ENCODE data around the gene CXorf65.

Gene CXorf65

GRCh38 chrX:71098951-71099506, 7.5 kb downstream of the CXorf65 start:
- Mint-ChIP-seq H3K9me3 (no peaks in the 10 kb centered on the region), H3K27me3 (peaks cover 28% of the 10 kb centered on the region), H3K4me3 (no peak overlapping the region), H3K4me1 (ENCODE audit: low read depth) (peaks cover 74% of the 10 kb centered on the region), H3K27ac (no peak overlapping the region), H3K36me3 (ENCODE audit: low read depth) (peaks cover 8% of the 10 kb centered on the region)
- DNase-seq, result no peak

- DNase-seq, result peak; percentile 78
- Mint-ChIP-seq H3K4me3 (no peak overlapping the region), H3K27me3 (peaks cover 30% of the 10 kb centered on the region), H3K4me1 (ENCODE audit: low read depth) (peaks cover 67% of the 10 kb centered on the region), H3K27ac (no peak overlapping the region), H3K36me3 (ENCODE audit: low read depth) (peaks cover 5% of the 10 kb centered on the region), H3K9me3 (no peaks in the 10 kb centered on the region)
Observed at GRCh38 chrX:71098302-71098701, 8.2 kb downstream of the CXorf65 start.

GRCh38 chrX:71096760-71097032, 9.8 kb downstream of the CXorf65 start:
- H3K36me3 Mint-ChIP-seq (ENCODE audit: low read depth), result peaks cover 5% of the 10 kb centered on the region
- peaks cover 30% of the 10 kb centered on the region for H3K27me3 Mint-ChIP-seq
- H3K4me1 Mint-ChIP-seq (ENCODE audit: low read depth), result peaks cover 52% of the 10 kb centered on the region
- no peak for DNase-seq
- H3K4me3 Mint-ChIP-seq, result peak overlapping the region; percentile 82
- no peaks in the 10 kb centered on the region for H3K9me3 Mint-ChIP-seq
- no peak overlapping the region for H3K27ac Mint-ChIP-seq

GRCh38 chrX:71095981-71096759, 10.4 kb downstream of the CXorf65 start:
- H3K4me1 Mint-ChIP-seq (ENCODE audit: low read depth), result peaks cover 47% of the 10 kb centered on the region
- H3K36me3 Mint-ChIP-seq (ENCODE audit: low read depth), result peaks cover 2% of the 10 kb centered on the region
- no peaks in the 10 kb centered on the region for H3K9me3 Mint-ChIP-seq
- H3K27ac Mint-ChIP-seq, result peak overlapping the region; percentile 90
- DNase-seq, result no peak
- H3K4me3 Mint-ChIP-seq, result peak overlapping the region; percentile 82
- H3K27me3 Mint-ChIP-seq, result peaks cover 28% of the 10 kb centered on the region

GRCh38 chrX:71095555-71095980, 11.0 kb downstream of the CXorf65 start, which contains the start of gene FOXO4:
FOXO4 (plus strand) TSS chrX:71095851; CDS start chrX:71096529, 678 bp downstream.
- H3K4me1 Mint-ChIP-seq (ENCODE audit: low read depth), result peaks cover 41% of the 10 kb centered on the region
- peak within 1 kb of the TSS; percentile 90 for H3K27ac Mint-ChIP-seq
- no peaks in the 10 kb centered on the region for H3K9me3 Mint-ChIP-seq
- peak; percentile 87 for DNase-seq
- H3K27me3 Mint-ChIP-seq, result peaks cover 25% of the 10 kb centered on the region
- H3K36me3 Mint-ChIP-seq (ENCODE audit: low read depth), result peaks cover 2% of the 10 kb centered on the region
- H3K4me3 Mint-ChIP-seq, result peak within 1 kb of the TSS; percentile 82

GRCh38 chrX:71095033-71095432, 11.5 kb downstream of the CXorf65 start:
- H3K9me3 Mint-ChIP-seq, result no peaks in the 10 kb centered on the region
- peaks cover 2% of the 10 kb centered on the region for H3K36me3 Mint-ChIP-seq (ENCODE audit: low read depth)

GRCh38 chrX:71091263-71091662, 15.3 kb downstream of the CXorf65 start:
- DNase-seq, result no peak
- Mint-ChIP-seq H3K27me3 (peaks cover 28% of the 10 kb centered on the region), H3K36me3 (ENCODE audit: low read depth) (peaks cover 2% of the 10 kb centered on the region), H3K27ac (no peak overlapping the region), H3K9me3 (no peaks in the 10 kb centered on the region), H3K4me3 (no peak overlapping the region), H3K4me1 (ENCODE audit: low read depth) (peaks cover 13% of the 10 kb centered on the region)

More at GRCh38 chrX:71095033-71095432, 11.5 kb downstream of the CXorf65 start:
- Mint-ChIP-seq H3K4me1 (ENCODE audit: low read depth) (peaks cover 38% of the 10 kb centered on the region), H3K4me3 (peak overlapping the region; percentile 82), H3K27me3 (peaks cover 22% of the 10 kb centered on the region), H3K27ac (peak overlapping the region; percentile 63)
- no peak for DNase-seq

GRCh38 chrX:71085900-71086299, 20.6 kb downstream of the CXorf65 start:
- H3K4me3 Mint-ChIP-seq, result no peak overlapping the region
- no peaks in the 10 kb centered on the region for H3K9me3 Mint-ChIP-seq
- H3K27me3 Mint-ChIP-seq, result peaks cover 13% of the 10 kb centered on the region
- no peaks in the 10 kb centered on the region for H3K36me3 Mint-ChIP-seq (ENCODE audit: low read depth)
- no peak for DNase-seq
- peaks cover 11% of the 10 kb centered on the region for H3K4me1 Mint-ChIP-seq (ENCODE audit: low read depth)
- no peak overlapping the region for H3K27ac Mint-ChIP-seq

GRCh38 chrX:71082822-71083221, 23.7 kb downstream of the CXorf65 start:
- Mint-ChIP-seq H3K27me3 (peaks cover 11% of the 10 kb centered on the region), H3K27ac (no peak overlapping the region), H3K4me3 (no peak overlapping the region), H3K36me3 (ENCODE audit: low read depth) (no peaks in the 10 kb centered on the region), H3K9me3 (no peaks in the 10 kb centered on the region), H3K4me1 (ENCODE audit: low read depth) (peaks cover 11% of the 10 kb centered on the region)
- no peak for DNase-seq

GRCh38 chrX:71082124-71082647, 24.4 kb downstream of the CXorf65 start:
- H3K27me3 Mint-ChIP-seq, result peaks cover 11% of the 10 kb centered on the region
- H3K4me3 Mint-ChIP-seq, result no peak overlapping the region
- DNase-seq, result no peak
- no peaks in the 10 kb centered on the region for H3K9me3 Mint-ChIP-seq
- H3K36me3 Mint-ChIP-seq (ENCODE audit: low read depth), result no peaks in the 10 kb centered on the region
- peaks cover 11% of the 10 kb centered on the region for H3K4me1 Mint-ChIP-seq (ENCODE audit: low read depth)
- no peak overlapping the region for H3K27ac Mint-ChIP-seq

GRCh38 chrX:71081330-71082123, 25.0 kb downstream of the CXorf65 start:
- H3K27me3 Mint-ChIP-seq, result peaks cover 14% of the 10 kb centered on the region
- no peaks in the 10 kb centered on the region for H3K9me3 Mint-ChIP-seq
- no peak overlapping the region for H3K4me3 Mint-ChIP-seq
- no peak for DNase-seq
- peaks cover 11% of the 10 kb centered on the region for H3K4me1 Mint-ChIP-seq (ENCODE audit: low read depth)
- H3K36me3 Mint-ChIP-seq (ENCODE audit: low read depth), result no peaks in the 10 kb centered on the region
- H3K27ac Mint-ChIP-seq, result no peak overlapping the region

- DNase-seq, result no peak
- Mint-ChIP-seq H3K9me3 (no peaks in the 10 kb centered on the region), H3K27me3 (peaks cover 48% of the 10 kb centered on the region), H3K27ac (no peak overlapping the region), H3K36me3 (ENCODE audit: low read depth) (peaks cover 18% of the 10 kb centered on the region), H3K4me1 (ENCODE audit: low read depth) (peaks cover 10% of the 10 kb centered on the region), H3K4me3 (no peak overlapping the region)
Observed at GRCh38 chrX:71070531-71070930, 36.0 kb downstream of the CXorf65 start.

- Mint-ChIP-seq H3K27me3 (peaks cover 42% of the 10 kb centered on the region), H3K9me3 (no peaks in the 10 kb centered on the region), H3K27ac (peak within 1 kb of the TSS; percentile 97), H3K4me3 (peak within 1 kb of the TSS; percentile 85), H3K4me1 (ENCODE audit: low read depth) (peaks cover 18% of the 10 kb centered on the region), H3K36me3 (ENCODE audit: low read depth) (peaks cover 26% of the 10 kb centered on the region)
- peak; percentile 88 for DNase-seq
Observed at GRCh38 chrX:71068044-71068918, 38.3 kb downstream of the CXorf65 start, which contains the start of gene SNX12. SNX12 (minus strand) TSS chrX:71068334; CDS start chrX:71068306, 28 bp downstream.

- Mint-ChIP-seq H3K4me3 (peak overlapping the region; percentile 85), H3K4me1 (ENCODE audit: low read depth) (peaks cover 18% of the 10 kb centered on the region), H3K36me3 (ENCODE audit: low read depth) (peaks cover 29% of the 10 kb centered on the region), H3K27ac (peak overlapping the region; percentile 97), H3K27me3 (peaks cover 37% of the 10 kb centered on the region), H3K9me3 (no peaks in the 10 kb centered on the region)
- no peak for DNase-seq
Observed at GRCh38 chrX:71067712-71068043, 38.9 kb downstream of the CXorf65 start.

All from activated T-cell treated with anti-CD3 and anti-CD28 coated beads, Interleukin-2, amount 50 U/mL, for 24 hours (primary cell).